ENCODE measurements around the gene DYDC1. TPM values are rescaled to one million over a fixed set of nuclear protein-coding genes. Genes with fewer than 3 reads are reported as not detected.

Gene DYDC1
- polyA plus RNA-seq, 1 of the 3 experiments (the other 2 are of a cell fraction): not detected

- TF ChIP-seq EZH2phosphoT487 (IDR thresholded peaks at IDR 0.05; ENCODE audit: borderline replicate concordance, low read depth): no peak
- TF ChIP-seq FOXM1 (IDR thresholded peaks at IDR 0.05; ENCODE audit: low read depth): no peak
- TF ChIP-seq POLR2AphosphoS5 (IDR thresholded peaks at IDR 0.05; ENCODE audit: low read depth, low read length): no peak
- TF ChIP-seq RAD21 (IDR thresholded peaks at IDR 0.05; ENCODE audit: low read length): no peak
- TF ChIP-seq USF1 (IDR thresholded peaks at IDR 0.05; ENCODE audit: borderline replicate concordance, low read depth): no peak
- no peak for TF ChIP-seq USF2 (IDR thresholded peaks at IDR 0.05; ENCODE audit: borderline replicate concordance, low read depth, low read length)
- TF ChIP-seq ZBTB33 (IDR thresholded peaks at IDR 0.05; ENCODE audit: borderline replicate concordance, low read depth): no peak
- TF ChIP-seq YY1 (IDR thresholded peaks at IDR 0.05; ENCODE audit: low read depth): no peak
- TF ChIP-seq RFX5 (IDR thresholded peaks at IDR 0.05; ENCODE audit: low read length): no peak
- TF ChIP-seq TCF12 (IDR thresholded peaks at IDR 0.05): no peak
- TF ChIP-seq MAX (IDR thresholded peaks at IDR 0.05; ENCODE audit: low read depth): no peak
- TF ChIP-seq NRF1 (IDR thresholded peaks at IDR 0.05; ENCODE audit: low read depth, low read length): no peak
- no peak for TF ChIP-seq SMC3 (IDR thresholded peaks at IDR 0.05; ENCODE audit: low read depth, low read length)
- no peak for TF ChIP-seq MXI1 (IDR thresholded peaks at IDR 0.05; ENCODE audit: low read depth, low read length)
- TF ChIP-seq JUND (IDR thresholded peaks at IDR 0.05): no peak
- TF ChIP-seq TEAD4 (IDR thresholded peaks at IDR 0.05; ENCODE audit: borderline replicate concordance, insufficient read depth): no peak
- H3F3A ChIP-seq (replicated peaks; ENCODE audit: insufficient read depth): no peaks in the 10 kb centered on the region
- no peaks in the 10 kb centered on the region for H3K9me2 ChIP-seq
- no peaks in the 10 kb centered on the region for H4K20me1 ChIP-seq (ENCODE audit: insufficient read depth)
- H3K4me2 ChIP-seq: no peak overlapping the region
- H3K4me3 ChIP-seq (ENCODE audit: low read depth in 2 of 2, low read length in 1 of 2): no peak overlapping the region
- H2AFZ ChIP-seq (ENCODE audit: low read depth): no peak overlapping the region
- no peaks in the 10 kb centered on the region for H3K79me2 ChIP-seq (ENCODE audit: insufficient read depth)
- WGBS (ENCODE audit: low lambda C conversion rate): 60% methylated on average over 5 of the region's 5 CpGs
- 0 out of 2 replicates have a peak, but pooled peaks cover 3% of the 10 kb centered on the region for H3K9me3 ChIP-seq
- no peaks in the 10 kb centered on the region for H3K4me1 ChIP-seq (ENCODE audit: control insufficient read depth in 1 of 2, insufficient read depth in 2 of 2, low read depth in 1 of 2, low read length in 1 of 2)
- ChIA-PET CTCF (interaction anchor here (1.0 to 2.7 kb wide), 5 partner anchors 8 to 133 kb away, joined by 3 to 10 read pairs (median 5); no protein-coding TSS in a partner anchor), POLR2A (no interaction called here)
- H3K9ac ChIP-seq: no peak overlapping the region
- H3K27me3 ChIP-seq (ENCODE audit: insufficient read depth): no peaks in the 10 kb centered on the region; the same call in 1 of the 2 replicates
- H3K27ac ChIP-seq (ENCODE audit: low read depth in 2 of 2, low read length in 1 of 2): no peak overlapping the region
- no peaks in the 10 kb centered on the region for H3K36me3 ChIP-seq (replicated peaks in 1 of 2; ENCODE audit: control insufficient read depth in 1 of 2, insufficient read depth in 2 of 2, low read length in 1 of 2)
- DNase-seq: no peak
Measured at GRCh38 chr10:80372675-80373074, 16.1 kb upstream of the DYDC1 start.
